A549 (cell line): ENCODE data around the gene ANKRD13C. TPM values are rescaled to one million over a fixed set of nuclear protein-coding genes. Genes with fewer than 3 reads are reported as not detected.

Experiments
- ATAC-seq, 2 experiments: fragments of 200-7000 bp in 1 of 2; fragments of >200 bp in 1 of 2; cut with Nextera tagmentation in 1 of 2; cut with Tn5 transposase in 1 of 2; 3 replicates each; pipeline versions ENCODE4 v1.8.0 to v1.9.1; 2018 to 2020; ENCODE audit warnings: mild to moderate bottlenecking in 1 of 2, moderate library complexity in 1 of 2
- CTCF ChIA-PET: fragments of 300-600 bp; sonication (Branson Sonifier 250); formaldehyde crosslinking; extraction: SDS; loops from one replicate; lab custom pipeline; 2021; ENCODE audit warnings: antibody characterized with exemption, inconsistent platforms; lab: Yijun Ruan, JAX
- POLR2A ChIA-PET: fragments of 350-600 bp; formaldehyde crosslinking; extraction: SDS; loops from one replicate; lab custom pipeline; 2021; ENCODE audit warnings: antibody characterized with exemption, inconsistent platforms; lab: Yijun Ruan, JAX
- DNase-seq, 2 experiments: peaks; one replicate each; pipeline versions ENCODE4 v3.0.0 to v3.0.0-alpha.2; 2011 to 2016; ENCODE audit warnings: low read depth in 1 of 2, low spot score in 1 of 2
- FAIRE-seq: peaks from 2 replicates; lab custom pipeline; 2011; peaks lifted over from hg19 to GRCh38; lab: Jason Lieb, UNC
- H3K27ac ChIP-seq, 2 experiments: fragments of >200 bp; sonication (Bioruptor Twin); formaldehyde crosslinking; 3 replicates each; pipeline ENCODE4 v1.5.1; 2016 to 2017
- H3K4me1 ChIP-seq: fragments of >200 bp; sonication (Bioruptor Twin); formaldehyde crosslinking; 3 replicates; pipeline ENCODE4 v1.6.1; 2016
- H3K4me2 ChIP-seq: fragments of >200 bp; sonication (Bioruptor Twin); formaldehyde crosslinking; 3 replicates; pipeline ENCODE4 v1.6.1; 2016
- H3K4me3 ChIP-seq: fragments of >200 bp; sonication (Bioruptor Twin); formaldehyde crosslinking; 3 replicates; pipeline ENCODE4 v1.5.1; 2016
- H3K9me3 ChIP-seq: fragments of >200 bp; sonication (Bioruptor Twin); formaldehyde crosslinking; 3 replicates; pipeline ENCODE4 v1.6.1; 2016
- CBX8 ChIP-seq: fragments of 200-600 bp; sonication (generic); IDR thresholded peaks from 2 replicates; pipeline ENCODE4 v1.6.1; 2016
- CHD2 ChIP-seq: fragments of 150-350 bp; IDR thresholded peaks from 2 replicates; pipeline ENCODE4 v1.6.1; 2014; ENCODE audit warnings: low read length; ENCODE audit not compliant: partially characterized antibody
- CHD4 ChIP-seq: fragments of 200-600 bp; sonication (generic); IDR thresholded peaks from 2 replicates; pipeline ENCODE4 v1.6.1; 2016; ENCODE audit warnings: antibody characterized with exemption, mild to moderate bottlenecking, borderline replicate concordance
- EHF ChIP-seq: fragments of 250-450 bp; sonication (Bioruptor Pico); IDR thresholded peaks from 2 replicates; pipeline ENCODE4 v1.5.0; 2020; ENCODE audit warnings: mild to moderate bottlenecking
- EP300 ChIP-seq, 2 experiments: fragments of >200 bp; sonication (Bioruptor Twin); formaldehyde crosslinking; IDR thresholded peaks; 2 replicates in 1 of 2; 3 replicates in 1 of 2; pipeline ENCODE4 v1.6.1; 2016 to 2017
- ESRRA ChIP-seq: fragments of 150-350 bp; IDR thresholded peaks from 2 replicates; pipeline ENCODE4 v1.6.1; 2014; ENCODE audit warnings: mild to moderate bottlenecking, low read length, borderline replicate concordance
- FOXS1 ChIP-seq: fragments of 250-450 bp; sonication (Bioruptor Pico); IDR thresholded peaks from 2 replicates; pipeline ENCODE4 v1.5.0; 2020; ENCODE audit warnings: mild to moderate bottlenecking, moderate library complexity
- GATA3 ChIP-seq: IDR thresholded peaks from 2 replicates; pipeline ENCODE4 v1.6.1; 2012; ENCODE audit warnings: borderline replicate concordance
- HDAC2 ChIP-seq: fragments of 200-600 bp; sonication (generic); IDR thresholded peaks from 2 replicates; pipeline ENCODE4 v1.6.1; 2016
- JUN ChIP-seq, 2 experiments: fragments of >200 bp; sonication (Bioruptor Twin); formaldehyde crosslinking; IDR thresholded peaks; 2 replicates in 1 of 2; 3 replicates in 1 of 2; pipeline ENCODE4 v1.6.1; 2016 to 2017
- MAFK ChIP-seq: fragments of 450-650 bp; IDR thresholded peaks from 2 replicates; pipeline ENCODE4 v1.6.1; 2014; ENCODE audit not compliant: partially characterized antibody
- MAZ ChIP-seq: fragments of 150-350 bp; IDR thresholded peaks from 2 replicates; pipeline ENCODE4 v1.6.1; 2014; ENCODE audit warnings: antibody characterized with exemption, low read depth, low read length, borderline replicate concordance
- PHF8 ChIP-seq: fragments of 200-600 bp; sonication (generic); IDR thresholded peaks from 2 replicates; pipeline ENCODE4 v1.6.1; 2016; ENCODE audit warnings: low read depth, mild to moderate bottlenecking, antibody characterized with exemption, moderate library complexity, borderline replicate concordance
- REST ChIP-seq: fragments of 200-600 bp; sonication (generic); IDR thresholded peaks from 2 replicates; pipeline ENCODE4 v1.6.1; 2016; ENCODE audit warnings: antibody characterized with exemption, mild to moderate bottlenecking, moderate library complexity
- RFX5 ChIP-seq: fragments of 450-650 bp; IDR thresholded peaks from 2 replicates; pipeline ENCODE4 v1.7.1; 2014; ENCODE audit warnings: antibody characterized with exemption, mild to moderate bottlenecking, moderate library complexity
- SMC3 ChIP-seq: fragments of >200 bp; sonication (Bioruptor Twin); formaldehyde crosslinking; IDR thresholded peaks from 3 replicates; pipeline ENCODE4 v1.6.1; 2018; ENCODE audit warnings: inconsistent platforms
- TP53 ChIP-seq: fragments of 250-450 bp; sonication (Bioruptor Pico); IDR thresholded peaks from 2 replicates; pipeline ENCODE4 v1.5.0; 2021; ENCODE audit warnings: mild to moderate bottlenecking, moderate library complexity
- ZFP36 ChIP-seq: fragments of 450-650 bp; IDR thresholded peaks from 2 replicates; pipeline ENCODE4 v1.6.1; 2014; ENCODE audit warnings: borderline replicate concordance; ENCODE audit not compliant: partially characterized antibody
- whole genome bisulfite sequencing: methylation state at CpG from one replicate; pipeline ENCODE4 v1.1.6; 2017; ENCODE audit errors: missing lambda C conversion rate; 5-methylcytosine and 5-hydroxymethylcytosine counted together
- polyA plus RNA-seq, 4 experiments: library from polyadenylated mRNA; depleted of rRNA in 3 of 4; stranded (reverse); fragments of >200 nt; fragmentation: RNase III in 1 of 4; extraction: RNeasy Plus Mini Kit Qiagen cat#74134 plus additional on column Dnase treatment in 1 of 4; gene quantifications; 2 replicates in 3 of 4; 3 replicates in 1 of 4; pipeline ENCODE4 v1.2.3, GENCODE V29; 2011 to 2017
- TF ChIP-seq, protein P1 (sequence below): IDR thresholded peaks from 2 replicates; pipeline ENCODE4 v1.6.1; 2012
- TF ChIP-seq, protein P2 (sequence below): fragments of >200 bp; sonication (Bioruptor Twin); formaldehyde crosslinking; IDR thresholded peaks from 3 replicates; pipeline ENCODE4 v1.6.1; 2016
- TF ChIP-seq, protein P3 (sequence below): fragments of 250-450 bp; sonication (Bioruptor Pico); IDR thresholded peaks from 2 replicates; pipeline ENCODE4 v1.5.0; 2021; ENCODE audit warnings: mild to moderate bottlenecking, moderate library complexity, borderline replicate concordance
- TF ChIP-seq, protein P4 (sequence below): fragments of 150-350 bp; IDR thresholded peaks from 2 replicates; pipeline ENCODE4 v1.6.1; 2014; ENCODE audit warnings: low read depth, mild to moderate bottlenecking, low read length
- TF ChIP-seq, protein P5 (sequence below): fragments of >200 bp; sonication (Bioruptor Twin); formaldehyde crosslinking; IDR thresholded peaks from 2 replicates; pipeline ENCODE4 v1.6.1; 2016
- TF ChIP-seq, protein P6 (sequence below): IDR thresholded peaks from 2 replicates; pipeline ENCODE4 v1.6.1; 2012; ENCODE audit warnings: low read depth, borderline replicate concordance

ANKRD13C gene
- polyA plus RNA-seq, 2 of the 4 experiments (the other 2 are of a cell fraction), result 8.1 to 12.5 TPM

- ATAC-seq (no peak), FAIRE-seq (no peak)
- no peak overlapping the region for H3K27ac ChIP-seq
- ChIA-PET POLR2A (no interaction called here), CTCF (no interaction called here)
- no peaks in the 10 kb centered on the region for H3K4me1 ChIP-seq
- H3K4me3 ChIP-seq, result no peak overlapping the region
- TF ChIP-seq, protein P1, sequence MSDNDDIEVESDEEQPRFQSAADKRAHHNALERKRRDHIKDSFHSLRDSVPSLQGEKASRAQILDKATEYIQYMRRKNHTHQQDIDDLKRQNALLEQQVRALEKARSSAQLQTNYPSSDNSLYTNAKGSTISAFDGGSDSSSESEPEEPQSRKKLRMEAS, result no peak
- TF ChIP-seq ESRRA, result no peak
- TF ChIP-seq EHF, result no peak
- TF ChIP-seq, protein P2, sequence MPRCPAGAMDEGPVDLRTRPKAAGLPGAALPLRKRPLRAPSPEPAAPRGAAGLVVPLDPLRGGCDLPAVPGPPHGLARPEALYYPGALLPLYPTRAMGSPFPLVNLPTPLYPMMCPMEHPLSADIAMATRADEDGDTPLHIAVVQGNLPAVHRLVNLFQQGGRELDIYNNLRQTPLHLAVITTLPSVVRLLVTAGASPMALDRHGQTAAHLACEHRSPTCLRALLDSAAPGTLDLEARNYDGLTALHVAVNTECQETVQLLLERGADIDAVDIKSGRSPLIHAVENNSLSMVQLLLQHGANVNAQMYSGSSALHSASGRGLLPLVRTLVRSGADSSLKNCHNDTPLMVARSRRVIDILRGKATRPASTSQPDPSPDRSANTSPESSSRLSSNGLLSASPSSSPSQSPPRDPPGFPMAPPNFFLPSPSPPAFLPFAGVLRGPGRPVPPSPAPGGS, result no peak
- TF ChIP-seq FOXS1 (CRISPR knock-in tag), result no peak
- TF ChIP-seq CHD4, result no peak
- TF ChIP-seq, all 56 proteins: peak for 0
- no peaks in the 10 kb centered on the region for H3K9me3 ChIP-seq
- H3K4me2 ChIP-seq, result no peak overlapping the region
- DNase-seq, result no peak
Observed at GRCh38 chr1:70288166-70288565, 66.4 kb downstream of the ANKRD13C start.

DNA sequence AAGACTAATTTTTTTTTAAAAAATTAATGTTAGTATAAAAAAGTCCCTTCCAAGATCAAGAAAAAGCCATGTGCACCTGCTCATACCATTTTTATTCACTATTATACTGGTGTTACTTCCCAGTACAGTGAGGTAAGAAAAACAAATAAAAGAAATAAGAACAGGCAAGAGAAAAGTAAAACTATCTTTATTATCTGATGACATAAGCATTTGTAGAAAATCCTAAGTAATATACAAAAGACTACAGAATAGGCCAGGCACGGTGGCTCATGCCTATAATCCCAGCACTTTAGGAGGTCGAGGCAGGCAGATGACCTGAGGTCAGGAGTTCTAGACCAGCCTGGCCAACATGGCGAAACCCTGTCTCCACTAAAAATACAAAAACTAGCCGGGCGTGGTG lies 68.1 kb downstream of the ANKRD13C start:
- no peak for FAIRE-seq
- H3K27ac ChIP-seq, result no peak overlapping the region
- TF ChIP-seq, protein P3, sequence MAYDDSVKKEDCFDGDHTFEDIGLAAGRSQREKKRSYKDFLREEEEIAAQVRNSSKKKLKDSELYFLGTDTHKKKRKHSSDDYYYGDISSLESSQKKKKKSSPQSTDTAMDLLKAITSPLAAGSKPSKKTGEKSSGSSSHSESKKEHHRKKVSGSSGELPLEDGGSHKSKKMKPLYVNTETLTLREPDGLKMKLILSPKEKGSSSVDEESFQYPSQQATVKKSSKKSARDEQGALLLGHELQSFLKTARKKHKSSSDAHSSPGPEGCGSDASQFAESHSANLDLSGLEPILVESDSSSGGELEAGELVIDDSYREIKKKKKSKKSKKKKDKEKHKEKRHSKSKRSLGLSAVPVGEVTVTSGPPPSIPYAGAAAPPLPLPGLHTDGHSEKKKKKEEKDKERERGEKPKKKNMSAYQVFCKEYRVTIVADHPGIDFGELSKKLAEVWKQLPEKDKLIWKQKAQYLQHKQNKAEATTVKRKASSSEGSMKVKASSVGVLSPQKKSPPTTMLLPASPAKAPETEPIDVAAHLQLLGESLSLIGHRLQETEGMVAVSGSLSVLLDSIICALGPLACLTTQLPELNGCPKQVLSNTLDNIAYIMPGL (CRISPR knock-in tag), result no peak
- TF ChIP-seq MAFK, result peak; percentile 28
- no peak for TF ChIP-seq CHD2
- TF ChIP-seq, protein P2, result no peak
- H3K4me3 ChIP-seq, result no peak overlapping the region
- 96% methylated on average over 5 of the region's 5 CpGs for WGBS
- DNase-seq, result no peak
- no peaks in the 10 kb centered on the region for H3K4me1 ChIP-seq
- ChIA-PET CTCF (no interaction called here), POLR2A (no interaction called here)
- ATAC-seq, result no peak
- H3K9me3 ChIP-seq, result no peaks in the 10 kb centered on the region
- no peak overlapping the region for H3K4me2 ChIP-seq

DNA sequence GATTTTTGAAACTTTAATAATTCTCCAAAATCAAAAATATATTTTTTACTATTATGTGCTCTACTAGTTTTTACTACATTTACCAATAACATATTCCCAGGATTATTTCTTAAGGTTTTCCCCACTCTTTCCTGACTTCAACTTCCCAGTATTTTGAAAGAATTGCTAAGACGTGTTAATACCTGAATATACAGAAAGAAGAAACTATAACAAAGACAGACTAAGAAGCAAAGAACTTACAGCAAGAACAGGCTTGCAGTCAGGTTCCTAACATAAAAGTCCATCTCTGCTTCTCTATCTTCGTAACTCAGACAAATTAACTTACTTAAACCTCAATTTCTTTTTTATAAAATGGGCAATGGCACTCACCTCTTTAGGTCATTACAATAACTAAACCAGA lies 70.2 kb downstream of the ANKRD13C start:
- no peak for DNase-seq
- Histone ChIP-seq H3K4me1 (no peaks in the 10 kb centered on the region), H3K4me3 (no peak overlapping the region), H3K4me2 (no peak overlapping the region), H3K27ac (no peak overlapping the region), H3K9me3 (no peaks in the 10 kb centered on the region)
- CTCF ChIA-PET, result no interaction called here
- 93% methylated on average over 2 of the region's 2 CpGs for WGBS
- POLR2A ChIA-PET, result interaction anchor here (0.7 kb wide), 1 partner anchor 70 kb away, joined by 5 read pairs; no protein-coding TSS in a partner anchor
- no peak for FAIRE-seq
- ATAC-seq, result no peak
- no peak for TF ChIP-seq MAZ
- no peak for TF ChIP-seq SMC3
- TF ChIP-seq JUN (IDR thresholded peaks at IDR 0.05), result no peak
- no peak for TF ChIP-seq EP300 (IDR thresholded peaks at IDR 0.05)
- TF ChIP-seq CBX8, result no peak
- no peak for TF ChIP-seq ESRRA
- TF ChIP-seq, protein P4, sequence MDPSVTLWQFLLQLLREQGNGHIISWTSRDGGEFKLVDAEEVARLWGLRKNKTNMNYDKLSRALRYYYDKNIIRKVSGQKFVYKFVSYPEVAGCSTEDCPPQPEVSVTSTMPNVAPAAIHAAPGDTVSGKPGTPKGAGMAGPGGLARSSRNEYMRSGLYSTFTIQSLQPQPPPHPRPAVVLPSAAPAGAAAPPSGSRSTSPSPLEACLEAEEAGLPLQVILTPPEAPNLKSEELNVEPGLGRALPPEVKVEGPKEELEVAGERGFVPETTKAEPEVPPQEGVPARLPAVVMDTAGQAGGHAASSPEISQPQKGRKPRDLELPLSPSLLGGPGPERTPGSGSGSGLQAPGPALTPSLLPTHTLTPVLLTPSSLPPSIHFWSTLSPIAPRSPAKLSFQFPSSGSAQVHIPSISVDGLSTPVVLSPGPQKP, result no peak
- no peak for TF ChIP-seq REST
- TF ChIP-seq, protein P5, sequence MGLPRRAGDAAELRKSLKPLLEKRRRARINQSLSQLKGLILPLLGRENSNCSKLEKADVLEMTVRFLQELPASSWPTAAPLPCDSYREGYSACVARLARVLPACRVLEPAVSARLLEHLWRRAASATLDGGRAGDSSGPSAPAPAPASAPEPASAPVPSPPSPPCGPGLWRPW, result no peak
- TF ChIP-seq, protein P6, sequence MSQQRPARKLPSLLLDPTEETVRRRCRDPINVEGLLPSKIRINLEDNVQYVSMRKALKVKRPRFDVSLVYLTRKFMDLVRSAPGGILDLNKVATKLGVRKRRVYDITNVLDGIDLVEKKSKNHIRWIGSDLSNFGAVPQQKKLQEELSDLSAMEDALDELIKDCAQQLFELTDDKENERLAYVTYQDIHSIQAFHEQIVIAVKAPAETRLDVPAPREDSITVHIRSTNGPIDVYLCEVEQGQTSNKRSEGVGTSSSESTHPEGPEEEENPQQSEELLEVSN, result no peak
- no peak for TF ChIP-seq TP53 (CRISPR knock-in tag)
- TF ChIP-seq ZFP36, result no peak
- no peak for TF ChIP-seq HDAC2
- no peak for TF ChIP-seq RFX5
- no peak for TF ChIP-seq PHF8
- no peak for TF ChIP-seq GATA3
